ENCODE measurements around the gene FRMPD4. TPM values are rescaled to one million over a fixed set of nuclear protein-coding genes. Genes with fewer than 3 reads are reported as not detected.

The FRMPD4 gene
- total RNA-seq, 1 donor from 2014 or later: 0.29 TPM

DNA sequence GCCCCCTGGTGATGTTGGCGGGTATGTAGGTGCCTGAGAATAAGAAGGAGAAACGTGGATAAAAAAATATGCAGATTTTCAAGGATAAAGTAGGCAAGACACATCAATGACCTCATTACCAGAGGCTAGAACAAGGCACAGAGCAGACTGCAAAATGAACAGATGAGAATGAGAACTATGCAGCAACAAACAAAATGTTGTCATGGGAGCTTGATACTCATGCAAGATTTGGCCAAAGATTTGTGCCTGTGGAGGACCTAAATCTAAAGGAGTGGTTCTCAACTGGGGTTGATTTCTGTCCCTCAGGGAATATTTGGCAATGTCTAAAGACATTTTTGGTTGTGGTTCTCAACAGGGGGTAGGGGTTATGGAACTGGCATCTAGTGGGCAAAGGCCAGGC is 177.3 kb downstream of the FRMPD4 start:
- H3K9me3 ChIP-seq: no peaks in the 10 kb centered on the region
- DNase-seq (no peak), ATAC-seq (no peak)
- TF ChIP-seq, protein P1, sequence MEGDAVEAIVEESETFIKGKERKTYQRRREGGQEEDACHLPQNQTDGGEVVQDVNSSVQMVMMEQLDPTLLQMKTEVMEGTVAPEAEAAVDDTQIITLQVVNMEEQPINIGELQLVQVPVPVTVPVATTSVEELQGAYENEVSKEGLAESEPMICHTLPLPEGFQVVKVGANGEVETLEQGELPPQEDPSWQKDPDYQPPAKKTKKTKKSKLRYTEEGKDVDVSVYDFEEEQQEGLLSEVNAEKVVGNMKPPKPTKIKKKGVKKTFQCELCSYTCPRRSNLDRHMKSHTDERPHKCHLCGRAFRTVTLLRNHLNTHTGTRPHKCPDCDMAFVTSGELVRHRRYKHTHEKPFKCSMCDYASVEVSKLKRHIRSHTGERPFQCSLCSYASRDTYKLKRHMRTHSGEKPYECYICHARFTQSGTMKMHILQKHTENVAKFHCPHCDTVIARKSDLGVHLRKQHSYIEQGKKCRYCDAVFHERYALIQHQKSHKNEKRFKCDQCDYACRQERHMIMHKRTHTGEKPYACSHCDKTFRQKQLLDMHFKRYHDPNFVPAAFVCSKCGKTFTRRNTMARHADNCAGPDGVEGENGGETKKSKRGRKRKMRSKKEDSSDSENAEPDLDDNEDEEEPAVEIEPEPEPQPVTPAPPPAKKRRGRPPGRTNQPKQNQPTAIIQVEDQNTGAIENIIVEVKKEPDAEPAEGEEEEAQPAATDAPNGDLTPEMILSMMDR (IDR thresholded peaks at IDR 0.05): no peak
- no peaks in the 10 kb centered on the region for H3K36me3 ChIP-seq
- H3K27me3 ChIP-seq: no peaks in the 10 kb centered on the region
- no peak overlapping the region for H3K27ac ChIP-seq
- no peak overlapping the region for H3K4me3 ChIP-seq
- no peaks in the 10 kb centered on the region for H3K4me1 ChIP-seq
- intact Hi-C loops (cut with DNase I): no loop called here

DNA sequence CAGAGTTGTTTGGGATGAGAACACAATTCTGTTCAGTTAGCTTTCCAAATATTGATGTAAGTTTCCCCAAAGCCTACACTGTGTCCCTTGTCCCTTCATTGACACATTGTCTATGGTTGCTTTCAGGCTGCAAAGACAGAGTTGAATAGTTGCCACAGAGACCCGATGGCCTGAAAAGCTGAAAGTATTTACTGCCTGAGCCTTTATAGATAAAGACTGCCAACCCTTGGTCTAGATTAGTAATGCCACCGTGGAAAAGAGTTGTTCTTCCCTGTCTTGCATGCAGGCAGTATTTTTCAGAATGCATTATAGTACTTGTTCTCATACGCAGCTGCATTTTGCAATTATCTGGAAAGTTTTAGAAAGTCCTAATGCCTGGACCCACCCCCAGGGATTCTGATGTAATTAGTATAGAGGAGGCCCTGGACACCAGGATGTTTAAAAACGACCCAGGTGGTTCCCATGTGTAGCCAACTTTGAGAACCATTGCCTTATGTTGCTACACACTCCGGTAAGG is 180.8 kb downstream of the FRMPD4 start:
- TF ChIP-seq, protein P1 (IDR thresholded peaks at IDR 0.05): no peak
- Histone ChIP-seq H3K27ac (no peak overlapping the region), H3K27me3 (no peaks in the 10 kb centered on the region), H3K9me3 (no peaks in the 10 kb centered on the region), H3K4me3 (no peak overlapping the region), H3K36me3 (no peaks in the 10 kb centered on the region), H3K4me1 (no peaks in the 10 kb centered on the region)
- intact Hi-C loops (cut with DNase I): no loop called here
- DNase-seq: no peak
- ATAC-seq: no peak

DNA sequence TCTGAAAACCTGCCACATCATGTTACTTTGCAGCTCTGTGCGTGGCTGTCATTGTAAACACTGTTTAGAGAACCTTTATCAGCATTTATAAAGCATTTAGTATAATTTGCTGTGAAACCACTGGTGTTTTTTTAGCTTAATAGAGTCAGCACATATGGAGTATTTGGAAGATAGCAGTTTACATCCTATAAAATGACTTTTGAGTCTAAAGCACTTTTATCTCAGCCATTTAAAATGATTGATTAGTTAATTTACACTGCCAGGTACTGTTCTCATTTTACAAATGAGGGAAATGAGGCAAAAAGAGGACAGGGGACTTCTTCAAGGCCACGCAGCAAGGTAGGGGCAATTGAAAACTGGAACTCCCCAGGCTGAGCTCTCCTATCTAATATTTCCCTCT is 181.7 kb downstream of the FRMPD4 start:
- Histone ChIP-seq H3K4me1 (no peaks in the 10 kb centered on the region), H3K27me3 (no peaks in the 10 kb centered on the region), H3K4me3 (no peak overlapping the region), H3K27ac (no peak overlapping the region), H3K36me3 (no peaks in the 10 kb centered on the region), H3K9me3 (no peaks in the 10 kb centered on the region)
- intact Hi-C loops (cut with DNase I): no loop called here
- TF ChIP-seq, protein P1 (IDR thresholded peaks at IDR 0.05): no peak
- DNase-seq (no peak), ATAC-seq (no peak)

DNA sequence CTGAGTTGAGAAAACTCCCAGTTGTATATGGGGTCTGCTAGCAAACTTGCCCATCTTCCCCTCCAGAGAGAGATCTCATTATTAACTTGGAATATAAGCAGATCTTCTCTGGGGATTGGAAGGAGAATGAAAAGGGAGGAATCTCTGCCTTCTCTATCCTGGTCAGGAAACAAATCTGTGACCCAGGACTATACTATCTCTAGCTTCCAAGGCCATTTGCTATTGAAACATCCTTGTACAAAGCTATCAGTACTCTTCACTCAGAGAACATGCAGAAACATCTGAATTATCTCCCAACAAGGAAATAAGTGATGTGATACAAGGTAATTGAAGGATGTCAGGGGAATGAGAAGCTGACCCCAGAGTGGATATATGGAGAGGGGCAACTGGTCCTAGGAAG is 183.8 kb downstream of the FRMPD4 start:
- H3K27me3 ChIP-seq: no peaks in the 10 kb centered on the region
- H3K9me3 ChIP-seq: no peaks in the 10 kb centered on the region
- intact Hi-C loops (cut with DNase I): no loop called here
- no peaks in the 10 kb centered on the region for H3K36me3 ChIP-seq
- ATAC-seq (no peak), DNase-seq (no peak)
- no peak overlapping the region for H3K27ac ChIP-seq
- TF ChIP-seq, protein P1 (IDR thresholded peaks at IDR 0.05): no peak
- no peak overlapping the region for H3K4me3 ChIP-seq
- H3K4me1 ChIP-seq: no peaks in the 10 kb centered on the region

DNA sequence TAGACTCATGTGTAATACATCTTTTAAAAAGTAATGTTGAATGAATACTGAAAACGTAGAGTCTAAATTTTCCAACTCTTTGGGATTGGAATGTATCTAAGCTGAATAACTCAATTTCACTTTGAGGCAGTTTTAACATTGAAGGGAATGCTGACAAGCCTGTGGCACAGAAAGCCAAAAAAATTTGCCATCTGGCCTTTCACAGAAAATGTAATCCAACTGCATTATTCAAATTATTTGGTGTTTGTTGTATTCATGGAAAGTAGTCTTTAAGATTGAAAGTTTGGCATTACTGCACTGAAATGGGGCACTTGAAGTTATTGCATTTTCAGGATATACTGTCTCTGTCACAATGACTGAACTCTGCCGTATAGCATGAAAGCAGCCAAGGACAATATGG is 186.9 kb downstream of the FRMPD4 start:
- Histone ChIP-seq H3K36me3 (no peaks in the 10 kb centered on the region), H3K4me1 (no peaks in the 10 kb centered on the region), H3K27ac (no peak overlapping the region), H3K27me3 (no peaks in the 10 kb centered on the region), H3K4me3 (no peak overlapping the region), H3K9me3 (no peaks in the 10 kb centered on the region)
- TF ChIP-seq, protein P1 (IDR thresholded peaks at IDR 0.05): no peak
- DNase-seq (no peak), ATAC-seq (no peak)
- intact Hi-C loops (cut with DNase I): no loop called here

DNA sequence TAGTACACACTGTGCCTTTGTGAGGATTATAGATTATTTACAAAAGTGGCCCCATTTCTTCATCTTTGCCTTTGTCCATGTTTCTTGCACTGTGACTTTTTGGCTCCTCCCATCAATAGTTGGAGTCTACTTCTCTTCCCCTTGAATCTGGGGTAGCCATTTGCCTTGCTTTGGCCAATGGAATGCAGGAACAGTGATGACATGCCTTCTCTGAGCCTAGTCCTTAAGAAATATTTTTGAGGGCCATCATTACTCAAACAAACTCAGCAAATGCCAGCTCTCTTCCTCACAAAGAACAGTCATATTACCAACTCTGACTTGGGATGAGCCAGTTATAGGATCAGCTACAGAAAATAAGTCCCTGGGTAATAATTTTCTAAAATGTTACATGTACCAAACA is 189.6 kb downstream of the FRMPD4 start:
- Histone ChIP-seq H3K36me3 (no peaks in the 10 kb centered on the region), H3K27ac (no peak overlapping the region), H3K4me1 (no peaks in the 10 kb centered on the region), H3K4me3 (no peak overlapping the region), H3K9me3 (no peaks in the 10 kb centered on the region), H3K27me3 (no peaks in the 10 kb centered on the region)
- intact Hi-C loops (cut with DNase I): no loop called here
- DNase-seq: no peak
- ATAC-seq: no peak
- TF ChIP-seq, protein P1 (IDR thresholded peaks at IDR 0.05): no peak

Measured in upper lobe of right lung (tissue), 1 donor.